Activated T-helper 1 cell treated with Interleukin-2 at 50 U/mL for 16 hours (primary cell): ENCODE data around the gene TP53I13.

Source experiments
- DNase-seq: peaks from one replicate; pipeline ENCODE4 v3.0.0-alpha.2; 2020; ENCODE audit warnings: low read depth

Gene TP53I13

DNA sequence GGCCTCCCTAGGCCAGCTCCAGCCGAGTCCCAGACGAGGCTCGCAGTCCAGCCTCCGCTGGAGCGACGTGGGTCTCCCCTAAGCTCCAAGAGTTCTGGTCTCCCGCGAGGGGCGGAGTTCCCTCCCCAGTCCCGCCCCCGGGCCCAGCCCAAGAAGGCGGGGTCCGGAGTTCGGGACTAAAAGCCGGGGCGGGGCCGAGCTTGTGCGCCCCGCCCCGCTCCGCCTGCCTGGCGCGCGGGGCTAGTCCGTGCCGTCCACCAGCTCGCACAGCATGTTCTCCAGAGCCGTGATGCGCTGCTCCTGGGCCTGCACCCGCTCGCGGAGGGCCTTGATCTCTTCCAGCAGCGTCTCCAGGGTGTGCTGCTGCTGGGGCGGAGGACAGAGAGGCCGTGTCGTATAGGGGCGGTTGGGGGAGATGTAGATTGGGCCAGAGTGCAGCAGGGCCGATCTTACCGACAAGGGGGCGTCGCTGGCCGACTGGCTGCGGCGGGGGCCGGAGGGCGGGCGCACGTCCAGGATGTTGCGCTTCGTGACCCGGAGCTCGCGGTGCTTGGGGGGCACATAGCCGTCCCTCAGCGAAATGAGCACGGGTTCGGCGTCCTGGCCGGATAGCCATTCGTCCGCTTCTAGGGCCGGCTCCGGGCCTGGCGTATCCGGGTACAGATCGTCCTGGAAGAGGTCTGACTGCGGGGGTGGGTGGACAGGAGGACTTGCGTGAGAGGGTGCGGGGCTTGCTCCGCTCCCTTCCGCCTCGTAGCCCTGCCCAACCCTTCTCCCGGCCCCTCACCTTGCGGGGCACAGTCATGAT, 47.2 kb downstream of the TP53I13 start:
- peak; percentile 80 for DNase-seq

DNA sequence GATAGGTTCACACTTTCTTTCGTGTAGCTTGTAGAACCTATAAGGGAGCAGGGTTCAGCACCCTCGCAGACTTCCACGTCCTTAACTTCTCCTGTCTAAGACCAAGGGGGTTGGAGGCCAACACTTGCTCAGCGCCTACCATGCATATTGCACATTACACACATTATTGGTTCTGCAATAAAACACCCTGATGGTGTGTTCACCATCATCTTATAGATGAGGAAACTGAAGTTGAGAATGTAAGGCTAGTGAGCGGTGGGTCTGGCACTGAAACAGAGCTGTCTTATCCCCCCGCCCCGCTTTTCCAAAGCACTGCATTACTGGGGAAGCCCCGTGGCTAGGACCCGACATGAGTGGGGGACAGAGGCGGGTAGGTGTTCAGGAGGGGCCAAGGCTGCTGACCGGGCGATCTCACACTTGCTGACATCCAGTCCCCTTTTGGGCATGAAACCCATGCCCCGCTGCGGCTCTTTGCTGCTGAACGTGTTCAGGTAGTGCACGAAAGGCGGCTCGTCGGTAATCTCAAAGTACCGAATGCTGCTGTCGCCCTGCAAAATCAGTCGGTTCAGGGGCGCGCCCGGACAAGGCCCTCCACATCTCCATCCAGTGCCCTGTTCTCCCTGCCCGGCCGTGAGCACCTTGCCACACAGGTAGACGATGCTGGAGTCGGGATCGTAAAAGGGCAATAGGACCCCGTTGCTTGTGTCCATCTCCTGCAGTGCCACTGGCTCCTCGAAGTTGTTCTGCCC, 48.0 kb downstream of the TP53I13 start:
- DNase-seq, result no peak

DNA sequence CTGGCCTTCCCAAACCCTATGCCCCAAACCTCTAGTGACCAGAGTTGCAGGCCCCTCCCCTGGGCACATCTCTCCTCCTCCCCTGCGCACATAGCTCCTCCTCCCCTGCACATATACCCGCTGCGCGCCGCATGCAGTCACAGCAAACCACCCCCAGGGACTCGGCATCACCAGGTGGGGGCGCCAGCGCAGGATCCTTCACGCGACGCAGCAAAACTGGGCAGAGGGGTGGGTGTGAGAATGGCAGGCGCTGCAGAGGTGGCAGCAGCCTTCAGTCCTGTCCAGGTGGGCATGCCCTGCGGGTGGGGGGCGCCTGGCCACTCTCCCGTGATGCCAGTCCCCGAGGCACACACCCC, 48.6 kb downstream of the TP53I13 start:
- peak; percentile 84 for DNase-seq

DNA sequence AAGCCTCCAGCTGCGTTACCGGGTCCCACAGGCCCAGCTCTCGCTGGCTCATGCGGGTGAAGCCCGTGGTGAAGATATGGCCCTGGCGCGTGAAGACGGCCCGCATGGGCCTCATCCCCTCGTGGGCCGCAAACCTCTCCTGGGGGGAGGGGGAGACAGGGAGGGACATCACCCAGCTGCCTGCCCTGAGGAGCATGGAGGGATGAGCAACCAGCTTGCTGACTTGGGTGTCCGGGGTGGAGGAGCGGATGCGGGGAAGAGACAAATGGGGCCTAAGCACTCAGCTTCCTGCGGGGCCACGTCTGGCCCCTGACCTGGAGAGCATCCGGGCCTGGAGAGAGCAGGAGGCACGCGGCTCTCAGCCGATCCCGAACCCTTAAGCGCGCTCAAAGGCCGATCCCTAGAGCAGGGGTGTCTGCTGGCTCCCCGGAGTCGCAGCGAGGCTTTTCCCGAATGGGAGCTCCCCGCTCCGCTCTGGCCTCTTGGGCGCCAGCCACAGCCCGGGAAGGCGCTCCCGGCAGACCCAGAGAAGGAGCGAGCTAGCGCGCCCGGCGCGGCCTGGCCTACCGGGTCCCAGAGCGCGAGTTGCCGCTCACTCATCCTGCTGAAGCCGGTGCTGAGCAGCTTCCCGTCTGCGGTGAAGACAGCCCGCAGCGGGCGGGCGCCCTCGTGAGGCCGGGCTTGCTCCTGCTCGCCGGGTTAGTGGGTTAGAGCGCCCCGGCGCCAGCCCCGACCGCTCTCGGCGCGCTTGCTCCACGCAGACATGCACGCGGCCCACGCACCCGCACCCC, 49.2 kb downstream of the TP53I13 start:
- DNase-seq, result peak; percentile 80

DNA sequence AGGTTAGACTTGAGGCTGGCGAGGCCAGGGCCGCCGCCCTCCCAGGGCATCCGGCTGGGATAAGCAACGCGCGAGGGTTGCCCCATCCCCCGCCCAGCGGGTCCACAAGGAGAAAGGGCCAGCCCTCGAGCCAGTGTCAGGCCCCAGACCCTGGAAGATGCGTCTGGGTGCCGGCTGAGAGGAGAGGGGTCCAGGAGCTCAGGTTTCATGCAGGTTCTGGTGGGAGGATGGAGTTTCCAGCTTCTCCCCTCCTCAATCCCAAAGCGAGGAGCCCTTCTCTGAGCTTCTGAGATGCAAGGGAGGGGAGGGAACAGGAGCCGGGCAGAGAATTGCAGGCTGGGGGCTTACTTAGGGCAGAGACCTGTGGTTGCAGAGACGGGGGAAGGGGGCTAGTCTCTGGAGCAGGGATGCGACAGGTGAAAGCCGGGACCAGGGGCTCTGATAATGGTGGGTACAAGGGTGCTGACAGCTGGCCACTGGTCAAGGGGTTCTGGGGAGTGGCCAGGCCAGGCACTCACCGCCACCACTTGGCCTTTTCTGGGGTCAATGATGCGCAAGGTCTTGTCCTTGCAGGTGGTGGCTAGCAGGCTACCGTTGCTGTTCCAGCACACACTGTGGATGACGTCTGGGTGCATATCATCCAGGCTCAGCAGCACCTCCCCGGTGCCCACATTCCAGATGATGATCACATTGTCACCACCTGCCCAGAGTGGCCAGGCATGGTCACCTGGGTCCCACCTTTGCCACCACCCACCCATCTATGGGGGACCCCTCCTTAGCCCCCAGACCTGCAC, 50.0 kb downstream of the TP53I13 start:
- DNase-seq, result no peak

DNA sequence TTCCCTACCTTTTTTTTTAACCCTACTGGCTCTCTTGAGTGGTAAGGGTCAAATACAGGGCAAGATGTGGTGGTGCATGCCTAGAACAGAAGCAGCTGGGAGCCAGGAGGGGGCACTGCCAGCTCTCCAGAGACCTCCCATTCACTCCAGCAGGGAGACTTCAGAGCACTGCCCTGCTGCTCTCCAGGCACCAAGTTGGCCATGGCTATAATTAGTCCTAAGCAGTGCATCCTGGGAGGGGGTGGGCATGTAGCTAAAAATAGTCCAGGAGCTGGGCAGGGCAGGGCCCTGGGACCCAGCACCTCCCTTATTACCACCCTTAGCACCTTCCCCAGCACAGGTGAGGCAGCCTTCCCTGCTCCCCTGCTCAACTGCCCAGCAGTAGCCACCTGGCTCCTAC, 50.8 kb downstream of the TP53I13 start:
- DNase-seq, result no peak

DNA sequence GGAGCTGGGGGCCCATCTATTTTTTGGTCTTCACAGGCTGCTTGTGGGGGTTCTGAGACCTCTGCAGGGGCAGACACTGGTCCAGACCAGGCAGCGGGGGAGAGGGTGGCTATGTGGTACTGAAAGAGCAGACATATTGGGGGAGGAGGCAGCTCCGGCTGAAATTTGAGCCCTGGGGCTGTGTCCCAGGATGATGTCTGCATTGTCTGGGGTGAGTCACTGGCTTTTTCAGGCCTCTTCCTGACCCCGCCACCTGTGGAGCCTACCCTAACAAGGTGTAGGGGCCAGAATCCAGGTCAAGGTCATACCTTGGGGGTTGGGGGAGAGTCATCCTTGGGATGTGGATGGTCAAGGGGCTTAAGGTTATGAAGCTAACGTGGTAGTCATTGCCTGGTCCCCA, 51.8 kb downstream of the TP53I13 start:
- DNase-seq, result no peak

DNA sequence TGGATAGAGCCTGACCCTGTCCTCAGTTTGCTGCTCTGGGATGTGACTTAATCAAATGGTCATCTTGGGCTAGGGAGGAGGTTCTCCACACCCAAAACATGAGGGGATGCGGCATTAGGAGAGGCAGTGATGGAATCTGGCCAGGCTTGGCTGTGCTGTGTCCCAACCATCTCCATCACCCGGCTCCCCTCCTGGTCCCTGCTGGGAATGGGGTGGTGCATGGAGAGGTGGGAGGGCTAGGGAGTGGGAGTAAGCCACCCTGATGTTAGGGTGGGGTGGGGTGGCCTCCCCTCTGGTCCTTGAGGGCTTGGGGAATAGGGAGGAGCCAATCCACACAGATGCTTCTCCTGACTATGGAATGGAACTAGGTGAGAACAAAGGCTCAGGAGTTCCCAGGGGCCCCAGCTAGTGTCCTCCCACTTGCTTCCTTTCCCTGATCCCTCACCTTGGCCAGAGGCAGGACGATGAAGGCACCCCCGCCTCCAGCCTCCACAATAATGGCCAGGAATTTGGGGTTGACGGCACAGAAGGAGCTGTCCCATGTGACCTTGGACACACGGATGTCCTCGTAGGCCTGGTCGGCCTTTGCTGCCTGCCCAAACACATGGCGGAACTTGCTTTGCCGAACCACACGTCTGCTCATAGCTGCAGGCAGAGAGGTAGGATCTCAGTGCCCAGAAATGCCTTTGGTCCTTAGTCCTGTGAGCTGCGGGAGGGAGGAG, 52.4 kb downstream of the TP53I13 start:
- DNase-seq, result no peak

DNA sequence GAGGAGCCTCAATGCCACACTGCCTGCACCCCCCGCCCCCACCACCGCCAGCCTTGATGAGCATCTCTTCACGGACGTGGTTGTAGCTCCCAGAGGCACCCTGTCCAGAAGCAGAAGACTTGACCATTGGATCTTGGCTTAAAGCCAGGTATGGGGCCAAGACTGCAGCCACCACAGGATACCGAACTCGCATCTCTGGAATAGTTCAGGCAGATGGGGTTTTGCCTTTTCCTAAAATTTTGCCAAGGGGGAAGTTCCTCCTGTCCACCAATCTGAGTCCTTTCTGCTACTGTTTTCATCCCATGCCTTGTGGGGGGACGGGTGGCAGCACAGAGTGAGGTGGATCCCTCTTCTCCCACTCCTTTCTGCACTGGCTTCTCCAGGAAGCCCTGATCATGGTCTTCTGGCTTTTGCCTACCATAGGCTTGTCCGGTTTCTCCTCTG, 53.3 kb downstream of the TP53I13 start:
- no peak for DNase-seq
